ENCODE measurements around the gene GCGR. TPM values are rescaled to one million over a fixed set of nuclear protein-coding genes. Genes with fewer than 3 reads are reported as not detected.

The GCGR gene
- total and polyA plus RNA-seq, 2 donors (not counting 1 experiment from before 2014, with no cell fraction given): not detected

DNA sequence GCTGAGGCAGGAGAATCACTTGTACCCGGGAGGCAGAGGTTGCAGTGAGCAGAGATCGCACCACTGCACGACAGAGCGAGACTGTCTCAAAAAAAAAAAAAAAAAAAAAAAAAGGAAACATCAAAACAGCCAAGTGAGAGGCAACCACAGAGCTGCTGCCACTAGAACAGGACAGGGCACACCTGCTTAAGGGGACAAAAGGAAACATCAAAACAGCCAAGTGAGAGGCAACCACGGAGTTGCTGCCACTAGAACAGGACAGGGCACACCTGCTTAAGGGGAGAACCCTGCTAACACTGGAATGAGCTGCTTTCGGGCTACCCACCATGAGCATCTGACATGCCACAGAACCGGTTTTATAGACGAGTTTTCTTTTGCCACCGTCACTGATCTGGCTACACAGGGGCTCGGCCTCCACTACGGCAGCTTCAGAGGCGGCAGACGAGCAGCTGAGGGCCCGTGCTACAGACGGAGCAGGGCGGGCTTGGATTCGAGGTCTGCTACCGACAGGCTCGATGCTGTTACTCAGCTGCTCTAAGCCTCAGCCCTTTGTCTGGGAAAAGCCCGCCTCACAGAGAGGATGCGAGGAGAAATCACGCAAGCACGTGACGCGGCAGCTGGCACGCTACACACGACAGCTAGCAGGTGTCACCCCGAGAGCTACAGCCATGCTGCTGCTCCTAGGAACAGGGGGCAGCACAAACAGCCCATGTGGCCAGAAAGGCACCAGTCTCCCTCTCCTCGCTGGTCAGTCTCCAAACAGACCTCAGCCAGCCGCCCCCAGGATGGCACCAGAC lies 54.4 kb downstream of the GCGR start:
- Histone ChIP-seq H4K20me1 (ENCODE audit: control insufficient read depth, insufficient read depth, low read length, poor library complexity, severe bottlenecking) (peaks cover 39% of the 10 kb centered on the region), H3K4me2 (replicated peaks; ENCODE audit: low read depth, low read length, poor library complexity, severe bottlenecking) (no peak overlapping the region), H3K79me2 (ENCODE audit: control insufficient read depth, insufficient read depth, low read length) (peaks cover 49% of the 10 kb centered on the region), H3K36me3 (replicated peaks in 1 of 2; ENCODE audit: control extremely low read depth in 1 of 2, control insufficient read depth in 1 of 2, extremely low read depth in 1 of 2, insufficient read depth in 2 of 2, low read length in 1 of 2) (peaks cover 4 to 34% of the 10 kb centered on the region in 2 experiments), H3K4me3 (ENCODE audit: control extremely low read depth in 1 of 5, extremely low read depth in 1 of 5, insufficient read depth in 1 of 5, low read depth in 2 of 5, low read length in 4 of 5) (no peak overlapping the region), H3K9me3 (ENCODE audit: control extremely low read depth in 1 of 3, control insufficient read depth in 2 of 3, insufficient read depth in 1 of 3, low read length in 2 of 3) (no peaks in the 10 kb centered on the region), H3K9ac (ENCODE audit: low read length) (no peak overlapping the region), H3K27me3 (replicated peaks in 1 of 4; ENCODE audit: control extremely low read depth in 1 of 4, control insufficient read depth in 3 of 4, insufficient read depth in 4 of 4, low read length in 3 of 4) (no peaks in the 10 kb centered on the region), H2AFZ (ENCODE audit: insufficient read depth, low read depth, low read length, poor library complexity, severe bottlenecking) (no peak overlapping the region), H3K27ac (ENCODE audit: low read length in 2 of 2) (no peak overlapping the region), H3K4me1 (ENCODE audit: control insufficient read depth in 2 of 2, insufficient read depth in 2 of 2, low read length in 2 of 2) (peaks cover 17 to 26% of the 10 kb centered on the region in 2 donors)
- Mint-ChIP-seq H3K27me3 (no peaks in the 10 kb centered on the region), H3K4me1 (peaks cover 28% of the 10 kb centered on the region), H3K27ac (no peak overlapping the region), H3K9me3 (ENCODE audit: insufficient read depth) (no peaks in the 10 kb centered on the region), H3K4me3 (peak overlapping the region; percentile 90)
- CTCF ChIA-PET: no interaction called here
- TF ChIP-seq CTCF (IDR thresholded peaks at IDR 0.05): no peak
- no peak for TF ChIP-seq EZH2 (IDR thresholded peaks at IDR 0.05; ENCODE audit: borderline replicate concordance, insufficient read depth, low read depth, low read length, poor library complexity, severe bottlenecking)
- intact Hi-C loops (cut with micrococcal nuclease): no loop called here
- POLR2A ChIA-PET: interaction anchor here (1.6 kb wide), 1 partner anchor 24 kb away, joined by 4 read pairs; no protein-coding TSS in a partner anchor
- WGBS (ENCODE audit: insufficient coverage): 96% methylated on average over 26 of the region's 30 CpGs
- DNase-seq (no peak), ATAC-seq (ENCODE audit: low read depth) (no peak)

Measured in B cell (primary cell).